NCI-H1092 (cell line): ENCODE results near the gene ANKS1B.
"Not testable (repeated sequence)": the region's sequence is repeated elsewhere in the genome, so short reads cannot be mapped to it uniquely, and the experiment has no call there.

Experiments
- DNase-seq: peaks from one replicate; lab custom pipeline; 2025; lab: John Stamatoyannopoulos, UW

The ANKS1B gene

GRCh38 chr12:98767248-98767647 lies 1217.5 kb downstream of the ANKS1B start:
- no peak for DNase-seq

- DNase-seq, result no peak
Measured at GRCh38 chr12:98763656-98764055, 1221.1 kb downstream of the ANKS1B start.

GRCh38 chr12:98758331-98758730 lies 1226.4 kb downstream of the ANKS1B start:
- DNase-seq, result no peak

DNA sequence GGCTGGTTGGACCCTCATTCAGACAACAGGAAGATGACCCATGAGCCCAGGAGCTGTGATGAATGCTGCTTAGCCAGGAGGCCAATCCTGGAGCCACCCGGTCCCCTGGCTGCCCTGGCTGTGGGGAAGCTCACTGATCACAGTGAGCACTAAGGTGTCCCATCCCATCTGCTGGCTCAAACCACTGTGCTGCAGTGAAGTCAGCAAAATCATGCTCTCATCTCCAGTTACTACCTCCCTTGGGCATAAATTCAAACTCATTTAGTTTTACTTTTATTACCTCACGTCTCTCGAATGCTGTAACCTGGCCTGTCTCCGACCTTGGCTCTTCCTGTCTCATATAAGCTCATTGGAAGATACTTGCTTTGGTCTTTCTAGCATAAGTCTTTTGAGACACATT lies 1227.3 kb downstream of the ANKS1B start:
- DNase-seq, result no peak

GRCh38 chr12:98755855-98756254 lies 1228.9 kb downstream of the ANKS1B start:
- DNase-seq, result not testable (repeated sequence)

DNA sequence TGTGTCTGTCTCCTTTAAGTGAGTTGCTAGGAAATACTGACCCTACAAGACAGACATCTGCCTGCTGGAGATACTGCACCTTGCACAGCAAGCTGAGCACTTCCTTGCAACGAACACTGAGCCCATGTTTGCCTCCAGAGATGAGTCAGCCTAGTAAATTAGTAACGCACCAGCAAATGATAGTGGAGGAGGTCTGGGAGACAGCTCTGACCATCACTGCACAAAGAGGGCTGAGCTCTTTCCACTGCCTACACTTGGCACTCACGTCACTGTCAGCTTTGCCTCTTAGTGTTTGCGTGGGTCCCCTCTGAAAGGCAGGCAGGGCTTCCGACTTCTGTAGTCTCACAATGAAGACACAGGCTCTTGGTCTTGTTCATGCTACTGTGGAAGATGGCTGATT lies 1230.6 kb downstream of the ANKS1B start:
- no peak for DNase-seq

DNA sequence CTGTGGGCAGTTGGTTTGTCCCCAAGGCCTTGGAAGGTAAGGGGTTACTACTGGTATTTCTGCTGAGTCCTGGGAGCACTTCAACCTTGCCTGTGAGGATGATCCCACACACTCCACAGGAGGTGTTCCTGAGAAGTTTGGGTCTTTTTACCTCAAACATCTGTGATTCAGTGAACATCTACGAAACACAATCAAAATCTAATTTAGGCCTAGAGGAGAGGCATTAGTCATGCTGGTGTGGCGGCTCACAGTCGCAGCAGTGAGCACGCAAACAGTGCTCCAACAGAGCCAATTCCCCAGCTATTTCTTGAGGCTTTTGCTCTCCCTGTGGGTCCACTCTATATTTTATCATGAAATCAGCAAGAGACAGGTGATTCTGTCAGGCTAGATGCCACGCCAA lies 1232.0 kb downstream of the ANKS1B start:
- no peak for DNase-seq

DNA sequence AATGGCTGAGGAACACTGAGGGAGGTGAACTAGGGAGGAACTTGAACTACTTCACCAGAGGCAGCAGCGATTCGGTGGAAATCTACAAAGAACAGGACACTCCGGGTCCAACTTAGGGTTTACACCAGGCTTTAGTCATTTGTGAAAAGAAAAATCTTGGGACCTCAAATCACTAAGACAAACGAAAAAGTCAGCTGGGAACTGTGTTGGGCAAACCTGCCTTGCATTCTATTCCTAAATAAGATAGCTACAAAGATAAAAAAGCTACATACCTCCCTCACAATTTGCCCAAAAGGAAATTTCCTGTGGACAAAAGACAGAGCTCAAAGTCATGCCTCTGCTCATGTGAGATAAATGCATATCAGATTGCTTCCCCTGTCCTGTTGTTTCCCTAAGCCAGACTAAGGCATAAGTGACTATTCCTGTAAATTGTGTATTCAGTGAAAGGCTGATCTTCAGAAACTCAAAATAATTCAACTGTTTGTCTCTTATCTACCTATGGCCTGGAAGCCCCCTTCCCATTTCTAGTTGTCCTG lies 1233.1 kb downstream of the ANKS1B start:
- DNase-seq, result no peak

- no peak for DNase-seq
Measured at GRCh38 chr12:98750511-98750910, 1234.2 kb downstream of the ANKS1B start.

GRCh38 chr12:98748463-98748862 lies 1236.3 kb downstream of the ANKS1B start:
- no peak for DNase-seq

DNA sequence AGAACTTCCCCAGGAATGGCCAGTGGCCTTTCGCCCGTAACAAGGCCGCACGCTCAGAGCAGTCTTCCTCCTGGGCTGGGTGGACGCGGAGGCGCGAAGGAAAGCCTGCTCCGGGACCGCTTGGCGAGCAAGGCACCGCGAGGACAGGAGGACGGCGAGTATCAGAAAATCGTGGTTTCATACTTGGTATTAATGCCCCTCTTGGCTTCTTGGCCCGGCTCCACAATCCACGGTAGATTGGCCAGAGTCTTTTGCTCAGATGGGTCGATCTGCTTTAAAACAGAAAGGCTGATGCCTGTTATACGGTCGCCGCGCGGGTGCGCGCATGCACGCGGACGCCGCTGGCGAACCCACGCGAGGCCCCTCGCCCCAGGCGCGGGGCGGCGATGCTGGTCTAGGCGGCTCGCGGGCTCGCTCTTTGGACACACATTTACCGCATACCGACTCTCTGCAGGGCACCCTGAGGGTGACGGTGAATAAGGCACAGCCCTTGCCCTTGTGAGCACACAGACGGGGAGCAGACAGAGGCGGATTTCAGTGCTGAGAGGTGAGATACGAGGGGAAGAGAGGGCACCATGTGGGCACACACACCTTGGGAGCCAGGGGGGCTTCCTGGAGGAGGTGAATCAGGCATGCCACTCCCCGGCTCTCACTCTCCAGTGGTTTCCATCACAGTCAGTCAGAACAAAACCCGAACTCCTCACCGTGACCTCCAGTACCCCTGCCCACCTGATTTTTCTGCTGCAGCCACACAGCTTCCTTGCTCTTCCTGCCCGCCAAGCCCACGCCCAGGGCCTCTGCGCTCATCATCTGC lies 1239.0 kb downstream of the ANKS1B start:
- no peak for DNase-seq

DNA sequence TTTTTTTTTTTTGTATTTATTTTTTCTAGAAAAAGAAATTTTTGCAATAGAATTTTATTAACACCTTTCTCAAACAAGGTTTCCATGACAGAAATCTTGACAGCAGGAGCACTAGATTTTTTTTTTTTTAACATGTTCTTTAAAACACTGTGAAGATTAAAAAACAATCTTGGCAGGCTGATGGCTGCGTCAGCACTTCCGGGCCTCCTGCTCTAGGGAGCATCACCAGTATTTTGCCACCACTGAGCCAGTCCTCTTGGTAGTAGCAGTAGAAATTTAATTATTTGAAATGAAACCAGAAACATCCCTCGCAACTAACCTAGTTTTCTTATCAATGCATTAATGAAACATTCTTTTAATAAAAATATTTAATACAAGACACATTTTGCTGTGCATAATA lies 1240.1 kb downstream of the ANKS1B start:
- DNase-seq, result no peak

- no peak for DNase-seq
Measured at GRCh38 chr12:98743362-98743953, 1241.3 kb downstream of the ANKS1B start.

GRCh38 chr12:98741556-98742265 lies 1243.0 kb downstream of the ANKS1B start:
- DNase-seq, result no peak

DNA sequence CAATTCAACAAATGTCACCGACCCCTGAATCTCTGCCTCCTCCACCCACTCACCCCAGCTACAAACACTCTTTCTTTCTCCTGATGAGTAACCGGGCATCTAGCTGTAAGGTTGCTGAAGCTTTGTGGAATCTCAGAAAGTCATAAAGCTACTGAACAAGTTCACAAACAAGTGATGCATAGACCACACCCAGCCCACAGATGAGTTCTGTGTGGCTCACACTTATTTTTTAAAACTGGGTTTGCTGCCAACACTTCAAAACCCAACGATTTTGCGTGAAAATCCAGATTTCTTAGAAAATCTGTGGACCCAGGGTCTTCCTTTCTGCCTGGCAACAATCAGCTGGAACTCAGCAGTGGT lies 1243.6 kb downstream of the ANKS1B start:
- DNase-seq, result no peak

GRCh38 chr12:98740751-98741150 lies 1244.0 kb downstream of the ANKS1B start:
- no peak for DNase-seq

DNA sequence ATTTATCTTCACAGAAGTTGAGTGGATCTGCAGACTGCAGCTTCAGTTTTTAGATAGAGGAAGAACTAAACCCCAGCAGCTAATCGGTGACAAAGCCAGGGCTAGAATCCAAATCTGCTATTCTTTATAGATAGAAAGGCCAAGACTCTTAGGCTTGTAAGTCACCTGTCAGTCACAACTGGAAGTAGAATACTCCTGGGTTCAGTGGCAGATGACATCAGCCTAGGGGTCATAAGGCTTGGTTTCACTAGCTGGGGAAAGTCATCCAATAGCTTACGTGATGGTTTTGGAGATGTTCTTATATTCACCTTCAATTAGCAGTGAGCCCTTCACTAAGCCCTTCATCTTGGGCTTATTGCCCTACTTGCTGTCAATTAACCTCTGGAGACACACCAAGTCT lies 1246.2 kb downstream of the ANKS1B start:
- DNase-seq, result no peak

GRCh38 chr12:98738002-98738401 lies 1246.7 kb downstream of the ANKS1B start:
- DNase-seq, result no peak

DNA sequence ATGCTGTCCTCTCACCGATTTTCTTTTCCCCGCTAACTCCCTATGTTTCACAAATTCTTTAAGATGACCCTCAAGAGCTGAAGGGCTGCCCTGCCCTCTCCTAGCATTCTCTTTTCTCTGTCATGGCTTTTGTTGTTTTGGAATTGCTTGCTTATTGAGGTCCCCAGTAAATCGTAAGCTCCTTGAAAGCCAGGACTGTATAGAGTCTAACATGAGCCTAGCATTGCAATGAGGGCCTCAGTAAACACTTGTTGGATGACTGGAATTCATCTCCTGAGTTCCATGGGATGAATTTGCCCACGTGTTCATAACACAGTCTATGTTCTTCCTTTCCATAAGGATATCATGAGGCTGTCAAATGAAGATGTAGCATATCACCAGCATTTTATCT lies 1247.4 kb downstream of the ANKS1B start:
- no peak for DNase-seq

GRCh38 chr12:98736352-98737321 lies 1248.1 kb downstream of the ANKS1B start:
- peak; percentile 49 for DNase-seq

- no peak for DNase-seq
Measured at GRCh38 chr12:98735821-98736220, 1248.9 kb downstream of the ANKS1B start.
